Measurements from ENCODE around the gene SEC11C.

Gene SEC11C

DNA sequence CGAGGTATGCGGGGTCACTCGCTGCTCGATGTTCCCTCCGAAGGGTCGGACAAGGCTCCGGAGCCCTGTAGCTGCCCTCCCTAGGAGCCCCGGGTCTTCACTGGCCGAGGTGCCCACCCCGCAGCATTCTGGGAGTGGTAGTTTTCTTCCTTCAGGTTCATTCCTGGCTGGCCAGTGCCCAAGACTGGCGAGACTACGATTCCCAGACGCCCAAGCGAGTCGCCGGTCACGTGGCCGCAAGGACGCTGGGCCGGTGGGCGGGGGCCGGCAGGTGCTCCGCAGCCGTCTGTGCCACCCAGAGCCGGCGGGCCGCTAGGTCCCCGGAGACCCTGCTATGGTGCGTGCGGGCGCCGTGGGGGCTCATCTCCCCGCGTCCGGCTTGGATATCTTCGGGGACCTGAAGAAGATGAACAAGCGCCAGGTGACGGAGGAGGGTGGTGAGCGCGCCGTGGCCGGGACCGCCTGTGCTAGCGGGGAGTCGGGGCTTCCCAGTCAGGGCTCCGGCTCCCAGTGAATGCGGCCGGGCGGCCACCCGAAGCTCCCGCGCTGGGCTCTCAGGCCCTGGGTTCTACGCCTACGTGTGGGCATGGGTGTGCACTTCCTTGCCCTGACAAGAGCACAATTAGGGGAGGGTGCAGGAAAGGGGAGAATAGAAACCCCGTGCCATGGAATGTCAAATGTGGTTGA is at the start of gene SEC11C:
TSS of gene SEC11C (plus strand) at position 270 of the 687 bp plus-strand sequence. CDS start at position 335, 65 bp downstream.
- H3K27ac ChIP-seq: peak within 1 kb of the TSS; percentile 84
- peaks cover under 1% of the 10 kb centered on the region for H3K27me3 ChIP-seq (replicated peaks)
- no peak for TF ChIP-seq CTCF (IDR thresholded peaks at IDR 0.05; ENCODE audit: low read depth, low read length, missing control alignments)
- no peaks in the 10 kb centered on the region for H3K36me3 ChIP-seq (replicated peaks)
- DNase-seq: peak; percentile 97
- in situ Hi-C loops (cut with HindIII; ENCODE audit: low pct_ligation_motif_present, low sequenced_read_pairs): no loop called here
- peak within 1 kb of the TSS; percentile 87 for H3K4me3 ChIP-seq (ENCODE audit: low read depth, low read length)

DNA sequence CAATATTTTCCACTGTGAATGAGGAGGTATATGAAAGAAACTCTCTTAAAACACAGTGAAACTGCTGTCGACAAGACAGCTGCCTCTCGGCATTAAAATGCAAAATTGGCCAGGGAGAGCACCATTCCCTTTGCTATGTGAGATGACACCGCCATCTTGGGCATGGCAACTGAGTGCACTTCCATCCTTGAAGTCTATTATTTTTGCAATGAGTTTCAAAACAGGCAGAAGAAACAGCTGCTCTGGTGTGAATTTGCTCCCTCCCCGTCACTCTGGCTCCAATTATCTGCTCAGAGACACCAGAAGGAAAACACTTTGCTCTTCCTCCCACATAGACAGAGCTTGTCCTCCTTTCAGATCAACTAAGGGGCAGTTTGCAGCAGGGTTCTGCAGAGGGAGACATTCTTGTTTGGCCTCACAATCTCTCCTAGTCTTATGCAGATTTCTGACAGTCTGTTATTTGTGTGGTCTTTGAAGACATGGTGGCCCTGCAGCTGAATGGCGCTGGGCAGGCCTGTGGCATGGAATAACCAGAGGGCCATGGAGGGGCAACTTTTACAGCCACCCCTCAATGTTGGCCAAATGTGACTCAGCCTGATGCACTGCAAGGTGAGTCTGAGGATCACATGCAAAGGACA is 48.6 kb upstream of the SEC11C start:
- H3K27me3 ChIP-seq (replicated peaks): no peaks in the 10 kb centered on the region
- no peaks in the 10 kb centered on the region for H3K36me3 ChIP-seq (replicated peaks)
- no peak overlapping the region for H3K4me3 ChIP-seq (ENCODE audit: low read depth, low read length)
- no peak for DNase-seq
- no peak overlapping the region for H3K27ac ChIP-seq
- in situ Hi-C loops (cut with HindIII; ENCODE audit: low pct_ligation_motif_present, low sequenced_read_pairs): no loop called here
- no peak for TF ChIP-seq CTCF (IDR thresholded peaks at IDR 0.05; ENCODE audit: low read depth, low read length, missing control alignments)

- DNase-seq: no peak
- in situ Hi-C loops (cut with HindIII; ENCODE audit: low pct_ligation_motif_present, low sequenced_read_pairs): no loop called here
- Histone ChIP-seq H3K27ac (no peak overlapping the region), H3K27me3 (replicated peaks) (no peaks in the 10 kb centered on the region), H3K36me3 (replicated peaks) (no peaks in the 10 kb centered on the region), H3K4me3 (ENCODE audit: low read depth, low read length) (no peak overlapping the region)
- no peak for TF ChIP-seq CTCF (IDR thresholded peaks at IDR 0.05; ENCODE audit: low read depth, low read length, missing control alignments)
Observed at GRCh38 chr18:59093668-59094067, 46.0 kb upstream of the SEC11C start.

- TF ChIP-seq CTCF (IDR thresholded peaks at IDR 0.05; ENCODE audit: low read depth, low read length, missing control alignments): no peak
- no peak overlapping the region for H3K27ac ChIP-seq
- no peak for DNase-seq
- in situ Hi-C loops (cut with HindIII; ENCODE audit: low pct_ligation_motif_present, low sequenced_read_pairs): no loop called here
- no peaks in the 10 kb centered on the region for H3K27me3 ChIP-seq (replicated peaks)
- no peaks in the 10 kb centered on the region for H3K36me3 ChIP-seq (replicated peaks)
- H3K4me3 ChIP-seq (ENCODE audit: low read depth, low read length): no peak overlapping the region
Observed at GRCh38 chr18:59094569-59094968, 45.1 kb upstream of the SEC11C start.

DNA sequence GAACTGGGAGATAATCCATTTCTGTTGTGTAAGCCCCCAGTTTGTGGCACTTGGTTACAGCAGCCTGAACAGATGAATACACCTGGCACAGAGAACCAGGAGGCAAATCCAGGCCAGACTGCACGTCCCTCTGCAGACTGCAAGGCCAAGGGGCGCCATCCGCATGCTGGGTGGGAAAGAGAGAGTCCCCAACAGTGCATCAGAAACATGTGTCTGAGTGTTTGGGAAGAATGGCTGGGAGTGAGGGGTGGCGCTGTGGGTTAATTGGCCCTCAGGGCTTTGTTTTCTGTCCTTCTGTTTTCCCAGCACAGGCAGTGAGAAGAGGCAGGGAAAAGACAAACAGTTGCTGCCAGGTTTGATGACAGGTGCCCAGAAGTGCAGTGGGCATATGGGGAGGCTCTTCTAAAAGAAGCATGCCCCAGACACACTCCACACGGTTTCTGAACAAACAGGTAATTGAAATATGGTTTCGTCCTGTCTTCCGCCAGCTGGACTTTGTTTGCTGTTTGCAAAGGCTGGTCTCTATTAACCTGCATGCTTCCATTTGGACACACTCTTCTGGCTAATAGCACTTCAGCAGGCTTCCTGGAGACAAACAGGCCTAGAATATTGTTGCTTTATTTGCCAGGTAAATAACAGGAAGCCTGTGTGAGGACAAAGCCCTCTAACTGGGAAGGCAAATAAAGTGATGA is 43.4 kb upstream of the SEC11C start:
- H3K27me3 ChIP-seq (replicated peaks): peaks cover under 1% of the 10 kb centered on the region
- no peak overlapping the region for H3K4me3 ChIP-seq (ENCODE audit: low read depth, low read length)
- H3K27ac ChIP-seq: no peak overlapping the region
- in situ Hi-C loops (cut with HindIII; ENCODE audit: low pct_ligation_motif_present, low sequenced_read_pairs): no loop called here
- H3K36me3 ChIP-seq (replicated peaks): no peaks in the 10 kb centered on the region
- no peak for DNase-seq
- TF ChIP-seq CTCF (IDR thresholded peaks at IDR 0.05; ENCODE audit: low read depth, low read length, missing control alignments): no peak
